K562 (cell line): ENCODE measurements around the gene IRAK4. TPM values are rescaled to one million over a fixed set of nuclear protein-coding genes. Genes with fewer than 3 reads are reported as not detected.

ENCODE experiments used
- ATF1 ChIP-seq, 2 experiments: fragments of 450-650 bp in 1 of 2; IDR thresholded peaks; 2 replicates each; pipeline ENCODE4 v1.6.1; 2016; ENCODE audit warnings: missing compliant biosample characterization in 1 of 2, missing genetic modification characterization in 1 of 2
- BCL6 ChIP-seq: fragments of 250-450 bp; sonication (Bioruptor Pico); IDR thresholded peaks from 2 replicates; pipeline ENCODE4 v1.4.0; 2020
- C11orf30 ChIP-seq: fragments of 450-650 bp; IDR thresholded peaks from 2 replicates; pipeline ENCODE4 v1.6.1; 2016; ENCODE audit warnings: low read depth, mild to moderate bottlenecking
- GATAD2B ChIP-seq: fragments of 450-650 bp; IDR thresholded peaks from 2 replicates; pipeline ENCODE4 v1.6.1; 2017; ENCODE audit warnings: mild to moderate bottlenecking, borderline replicate concordance
- HDAC8 ChIP-seq: fragments of 450-650 bp; IDR thresholded peaks from 2 replicates; pipeline ENCODE4 v1.6.1; 2016; ENCODE audit warnings: mild to moderate bottlenecking, missing genetic modification characterization, moderate library complexity, missing compliant biosample characterization
- HOXB6 ChIP-seq: fragments of 250-450 bp; sonication (Bioruptor Pico); IDR thresholded peaks from 2 replicates; pipeline ENCODE4 v1.5.1; 2022; ENCODE audit warnings: mild to moderate bottlenecking, borderline replicate concordance
- JUN ChIP-seq, 2 experiments: sonication (generic) in 1 of 2; formaldehyde crosslinking in 1 of 2; IDR thresholded peaks; 2 replicates each; pipeline versions ENCODE4 v1.6.1 to v1.8.0; 2012 to 2022; ENCODE audit warnings: borderline replicate concordance in 2 of 2, mild to moderate bottlenecking in 2 of 2, improper control_type of control experiment in 1 of 2, low read depth in 1 of 2, low read length in 1 of 2, missing genetic modification reagents in 1 of 2
- MCM7 ChIP-seq, 2 experiments: fragments of 450-650 bp; IDR thresholded peaks; 2 replicates each; pipeline ENCODE4 v1.6.1; 2016 to 2018
- MEF2A ChIP-seq: IDR thresholded peaks from 2 replicates; pipeline ENCODE4 v1.6.1; 2011; ENCODE audit warnings: low read depth, mild to moderate bottlenecking, low read length, moderate library complexity; ENCODE audit not compliant: control insufficient read depth
- MYC ChIP-seq, 2 experiments: fragments of 250-450 bp in 1 of 2; sonication (Bioruptor Pico) in 1 of 2; IDR thresholded peaks; 2 replicates each; pipeline versions ENCODE4 v1.5.1 to v1.6.1; 2012 to 2021; ENCODE audit warnings: low read depth in 2 of 2, borderline replicate concordance in 1 of 2, improper control_type of control experiment in 1 of 2, low read length in 1 of 2, mild to moderate bottlenecking in 1 of 2, moderate library complexity in 1 of 2
- NCOA2 ChIP-seq, 2 experiments: fragments of 450-650 bp; IDR thresholded peaks; 2 replicates each; pipeline ENCODE4 v1.6.1; 2018; ENCODE audit warnings: mild to moderate bottlenecking in 2 of 2, moderate library complexity in 1 of 2; ENCODE audit not compliant: partially characterized antibody in 2 of 2
- PTRF ChIP-seq: fragments of 450-650 bp; IDR thresholded peaks from 2 replicates; pipeline ENCODE4 v1.6.1; 2016; ENCODE audit warnings: mild to moderate bottlenecking, missing genetic modification characterization, missing compliant biosample characterization
- RB1 ChIP-seq: fragments of 450-650 bp; IDR thresholded peaks from 2 replicates; pipeline ENCODE4 v1.6.1; 2017; ENCODE audit warnings: low read depth, mild to moderate bottlenecking
- RBBP5 ChIP-seq: fragments of 200-600 bp; sonication (generic); IDR thresholded peaks from 2 replicates; pipeline ENCODE4 v1.6.1; 2012; ENCODE audit warnings: borderline replicate concordance, mild to moderate bottlenecking, low read length, control low read depth, inconsistent platforms; ENCODE audit not compliant: insufficient read depth, poor library complexity, severe bottlenecking
- RBM22 ChIP-seq: fragments of 200-400 bp; formaldehyde crosslinking; IDR thresholded peaks from 2 replicates; pipeline ENCODE4 v1.6.1; 2018; ENCODE audit warnings: low read length, low read depth; ENCODE audit not compliant: poor library complexity, severe bottlenecking
- ZC3H8 ChIP-seq: fragments of 450-650 bp; IDR thresholded peaks from 2 replicates; pipeline ENCODE4 v1.6.1; 2017
- ZNF140 ChIP-seq: fragments of 250-450 bp; sonication (Bioruptor Pico); IDR thresholded peaks from 2 replicates; pipeline ENCODE4 v1.8.0; 2021; ENCODE audit warnings: moderate library complexity, mild to moderate bottlenecking, inconsistent platforms
- ZNF384 ChIP-seq: IDR thresholded peaks from 2 replicates; pipeline ENCODE4 v1.6.1; 2012; ENCODE audit warnings: low read depth, low read length, improper control_type of control experiment
- ZNF57 ChIP-seq: fragments of 450-650 bp; formaldehyde crosslinking; IDR thresholded peaks from 2 replicates; pipeline ENCODE4 v1.4.0; 2020; ENCODE audit warnings: mild to moderate bottlenecking, moderate library complexity
- ZNF717 ChIP-seq: fragments of 250-450 bp; sonication (Bioruptor Pico); IDR thresholded peaks from 2 replicates; pipeline ENCODE4 v1.5.0; 2021
- polyA plus RNA-seq, 8 experiments: library from polyadenylated mRNA; depleted of rRNA in 4 of 8; stranded (reverse) in 5 of 8; unstranded in 3 of 8; fragments of >200 nt; fragmentation: Nextera tagmentation in 2 of 8; fragmentation: Illumina TruSeq in 1 of 8; extraction: Ambion mirVana in 2 of 8; extraction: Trizol in 1 of 8; gene quantifications; 2 replicates each; pipeline versions ENCODE4 v1.2.1 to v1.2.3, GENCODE V29; 2011 to 2014; ENCODE audit warnings: inconsistent platforms in 1 of 8, missing spikeins in 1 of 8
- total RNA-seq, 7 experiments: library from RNA; depleted of rRNA in 6 of 7; stranded (reverse); fragments of >200 nt in 6 of 7; fragmentation: Illumina TruSeq in 2 of 7; extraction: Trizol in 2 of 7; gene quantifications; 2 replicates each; pipeline versions ENCODE4 v1.2.1 to v1.2.3, GENCODE V29; 2011 to 2021; ENCODE audit warnings: low replicate concordance in 1 of 7
- TF ChIP-seq, protein P1 (sequence below): fragments of 250-450 bp; sonication (Bioruptor Pico); IDR thresholded peaks from 2 replicates; pipeline ENCODE4 v1.9.0; 2021; ENCODE audit warnings: mild to moderate bottlenecking
- TF ChIP-seq, protein P2 (sequence below): fragments of 450-650 bp; formaldehyde crosslinking; IDR thresholded peaks from 2 replicates; pipeline ENCODE4 v1.4.0; 2022; ENCODE audit warnings: missing genetic modification characterization
- TF ChIP-seq, protein P3 (sequence below), 2 experiments: fragments of 450-650 bp in 1 of 2; IDR thresholded peaks; 2 replicates each; pipeline ENCODE4 v1.6.1; 2011 to 2017; ENCODE audit warnings: low read depth in 2 of 2, antibody characterized with exemption in 1 of 2, borderline replicate concordance in 1 of 2, low read length in 1 of 2, mild to moderate bottlenecking in 1 of 2, mixed read lengths in 1 of 2; ENCODE audit not compliant: control insufficient read depth in 1 of 2

Gene IRAK4
- total and polyA plus RNA-seq, 9 of the 15 experiments (the other 6 are each of a cell fraction or from before 2014, with no cell fraction given): 10.8 to 34.5 (median 16.0) TPM

DNA sequence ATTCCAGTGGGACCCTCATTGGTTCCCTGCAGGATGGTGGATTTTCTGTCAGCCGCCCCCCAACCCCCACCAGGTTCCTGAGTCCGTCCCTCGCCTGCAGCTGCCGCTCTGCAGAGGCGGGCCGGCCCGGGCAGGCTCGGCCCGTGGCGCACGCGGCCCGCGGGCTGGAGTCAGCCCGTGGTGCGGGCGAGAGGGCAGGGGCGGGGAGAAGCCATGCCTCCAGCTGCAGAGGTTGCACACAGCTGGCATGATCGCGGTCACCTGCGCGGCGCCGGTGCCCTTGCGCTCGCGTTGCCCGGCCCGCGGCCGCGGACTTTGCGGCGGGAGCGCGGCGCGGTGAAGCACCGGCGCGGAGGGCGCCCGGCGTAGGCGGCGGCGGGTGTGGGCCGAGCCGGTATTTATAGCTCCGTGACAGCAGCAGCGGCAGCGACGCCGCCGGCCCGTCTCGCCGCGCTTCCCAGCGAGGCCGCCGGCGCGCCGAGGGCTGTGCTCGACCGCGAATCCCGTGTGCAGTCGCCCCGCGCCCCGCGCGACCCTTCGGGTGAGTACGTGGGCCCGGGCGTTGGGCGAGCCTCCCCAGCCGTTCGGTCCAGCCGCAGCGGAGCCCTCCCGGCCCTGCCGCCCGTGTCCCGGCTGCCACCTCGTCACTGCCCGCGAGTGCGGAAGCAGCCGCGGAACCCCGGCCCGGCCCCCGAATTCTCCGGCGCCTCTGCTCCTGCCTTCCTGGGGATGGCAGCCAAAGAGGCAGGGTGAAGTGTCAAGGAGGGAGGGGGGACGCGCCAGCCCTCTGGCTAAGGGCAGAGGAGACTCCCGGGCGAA lies 77.1 kb downstream of the IRAK4 start, which contains the start of gene TMEM117 (continued):
- TF ChIP-seq JUN (IDR thresholded peaks at IDR 0.05; ENCODE audit: borderline replicate concordance, low read depth, low read length) (no peak), JUN (CRISPR knock-in tag; IDR thresholded peaks at IDR 0.05; ENCODE audit: borderline replicate concordance) (no peak), GATAD2B (peak; percentile 76; the same call in 1 of the 2 replicates), RB1 (peak; percentile 64), RBBP5 (peak; percentile 79), ZNF384 (no peak), ZNF717 (CRISPR knock-in tag) (no peak), ZC3H8 (no peak), PTRF (tag) (no peak), HOXB6 (CRISPR knock-in tag) (no peak), MCM7 (IDR thresholded peaks at IDR 0.05) (no peak), C11orf30 (no peak), MYC (IDR thresholded peaks at IDR 0.05; ENCODE audit: low read depth, low read length) (0 out of 2 replicates have a peak, but pooled peaks have one; percentile 20), MYC (CRISPR knock-in tag; IDR thresholded peaks at IDR 0.05; ENCODE audit: borderline replicate concordance, low read depth) (no peak), ZNF140 (CRISPR knock-in tag) (no peak), NCOA2 (IDR thresholded peaks at IDR 0.05; ENCODE audit: partially characterized antibody in 2 of 2) (no peak), HDAC8 (tag) (no peak), RBM22 (no peak), ATF1 (CRISPR knock-in tag; IDR thresholded peaks at IDR 0.05) (no peak), ATF1 (tag; IDR thresholded peaks at IDR 0.05) (peak; percentile 56; the same call in 1 of the 2 replicates), ZNF57 (CRISPR knock-in tag) (no peak), BCL6 (no peak), MEF2A (peak; percentile 62; the same call in 1 of the 2 replicates)
- TF ChIP-seq, protein P1, sequence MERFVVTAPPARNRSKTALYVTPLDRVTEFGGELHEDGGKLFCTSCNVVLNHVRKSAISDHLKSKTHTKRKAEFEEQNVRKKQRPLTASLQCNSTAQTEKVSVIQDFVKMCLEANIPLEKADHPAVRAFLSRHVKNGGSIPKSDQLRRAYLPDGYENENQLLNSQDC (CRISPR knock-in tag): no peak
- TF ChIP-seq, protein P2, sequence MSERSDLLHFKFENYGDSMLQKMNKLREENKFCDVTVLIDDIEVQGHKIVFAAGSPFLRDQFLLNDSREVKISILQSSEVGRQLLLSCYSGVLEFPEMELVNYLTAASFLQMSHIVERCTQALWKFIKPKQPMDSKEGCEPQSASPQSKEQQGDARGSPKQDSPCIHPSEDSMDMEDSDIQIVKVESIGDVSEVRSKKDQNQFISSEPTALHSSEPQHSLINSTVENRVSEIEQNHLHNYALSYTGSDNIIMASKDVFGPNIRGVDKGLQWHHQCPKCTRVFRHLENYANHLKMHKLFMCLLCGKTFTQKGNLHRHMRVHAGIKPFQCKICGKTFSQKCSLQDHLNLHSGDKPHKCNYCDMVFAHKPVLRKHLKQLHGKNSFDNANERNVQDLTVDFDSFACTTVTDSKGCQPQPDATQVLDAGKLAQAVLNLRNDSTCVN (CRISPR knock-in tag): no peak
- TF ChIP-seq, protein P3, sequence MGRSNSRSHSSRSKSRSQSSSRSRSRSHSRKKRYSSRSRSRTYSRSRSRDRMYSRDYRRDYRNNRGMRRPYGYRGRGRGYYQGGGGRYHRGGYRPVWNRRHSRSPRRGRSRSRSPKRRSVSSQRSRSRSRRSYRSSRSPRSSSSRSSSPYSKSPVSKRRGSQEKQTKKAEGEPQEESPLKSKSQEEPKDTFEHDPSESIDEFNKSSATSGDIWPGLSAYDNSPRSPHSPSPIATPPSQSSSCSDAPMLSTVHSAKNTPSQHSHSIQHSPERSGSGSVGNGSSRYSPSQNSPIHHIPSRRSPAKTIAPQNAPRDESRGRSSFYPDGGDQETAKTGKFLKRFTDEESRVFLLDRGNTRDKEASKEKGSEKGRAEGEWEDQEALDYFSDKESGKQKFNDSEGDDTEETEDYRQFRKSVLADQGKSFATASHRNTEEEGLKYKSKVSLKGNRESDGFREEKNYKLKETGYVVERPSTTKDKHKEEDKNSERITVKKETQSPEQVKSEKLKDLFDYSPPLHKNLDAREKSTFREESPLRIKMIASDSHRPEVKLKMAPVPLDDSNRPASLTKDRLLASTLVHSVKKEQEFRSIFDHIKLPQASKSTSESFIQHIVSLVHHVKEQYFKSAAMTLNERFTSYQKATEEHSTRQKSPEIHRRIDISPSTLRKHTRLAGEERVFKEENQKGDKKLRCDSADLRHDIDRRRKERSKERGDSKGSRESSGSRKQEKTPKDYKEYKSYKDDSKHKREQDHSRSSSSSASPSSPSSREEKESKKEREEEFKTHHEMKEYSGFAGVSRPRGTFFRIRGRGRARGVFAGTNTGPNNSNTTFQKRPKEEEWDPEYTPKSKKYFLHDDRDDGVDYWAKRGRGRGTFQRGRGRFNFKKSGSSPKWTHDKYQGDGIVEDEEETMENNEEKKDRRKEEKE (IDR thresholded peaks at IDR 0.05; ENCODE audit: borderline replicate concordance in 1 of 2, control insufficient read depth in 1 of 2, low read depth in 2 of 2, low read length in 1 of 2): no peak
